ENCODE data around the gene NUP214.

DNA sequence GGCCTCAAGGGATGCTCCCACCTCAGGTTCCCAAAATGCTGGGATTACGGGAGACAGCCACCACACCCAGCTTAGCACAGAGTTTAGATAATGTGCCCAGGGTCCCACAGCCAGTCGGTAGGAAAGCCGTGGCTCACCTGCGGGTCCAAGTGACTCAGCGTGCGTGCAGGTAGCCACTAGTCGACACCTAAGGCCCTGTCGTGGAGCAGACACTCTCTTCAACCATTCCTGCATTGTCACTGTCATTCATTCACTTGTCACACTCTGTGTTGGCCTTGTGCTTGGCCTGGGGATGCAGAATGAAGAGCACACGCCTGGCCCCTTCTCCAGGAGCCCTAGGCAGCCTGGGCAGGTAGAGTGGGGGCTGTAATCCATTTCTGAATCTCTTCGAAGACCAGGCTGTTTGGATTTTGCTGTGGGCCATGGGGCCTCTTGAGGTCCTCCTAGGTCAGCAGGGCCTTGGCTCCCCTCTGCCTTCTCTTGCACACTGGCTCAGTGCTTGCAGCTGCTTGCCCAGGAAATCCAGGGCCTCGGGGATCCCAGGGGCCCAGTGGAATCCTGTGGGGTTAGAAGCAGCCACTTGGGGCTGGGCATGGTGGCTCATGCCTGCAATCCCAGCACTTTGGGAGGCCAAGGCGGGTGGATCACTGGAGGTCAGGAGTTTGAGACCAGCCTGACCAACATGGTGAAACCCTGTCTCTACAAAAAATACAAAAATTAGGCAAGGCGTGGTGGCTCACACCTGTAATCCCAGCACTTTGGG lies 35.2 kb upstream of the NUP214 start:
- TF ChIP-seq, protein P1, sequence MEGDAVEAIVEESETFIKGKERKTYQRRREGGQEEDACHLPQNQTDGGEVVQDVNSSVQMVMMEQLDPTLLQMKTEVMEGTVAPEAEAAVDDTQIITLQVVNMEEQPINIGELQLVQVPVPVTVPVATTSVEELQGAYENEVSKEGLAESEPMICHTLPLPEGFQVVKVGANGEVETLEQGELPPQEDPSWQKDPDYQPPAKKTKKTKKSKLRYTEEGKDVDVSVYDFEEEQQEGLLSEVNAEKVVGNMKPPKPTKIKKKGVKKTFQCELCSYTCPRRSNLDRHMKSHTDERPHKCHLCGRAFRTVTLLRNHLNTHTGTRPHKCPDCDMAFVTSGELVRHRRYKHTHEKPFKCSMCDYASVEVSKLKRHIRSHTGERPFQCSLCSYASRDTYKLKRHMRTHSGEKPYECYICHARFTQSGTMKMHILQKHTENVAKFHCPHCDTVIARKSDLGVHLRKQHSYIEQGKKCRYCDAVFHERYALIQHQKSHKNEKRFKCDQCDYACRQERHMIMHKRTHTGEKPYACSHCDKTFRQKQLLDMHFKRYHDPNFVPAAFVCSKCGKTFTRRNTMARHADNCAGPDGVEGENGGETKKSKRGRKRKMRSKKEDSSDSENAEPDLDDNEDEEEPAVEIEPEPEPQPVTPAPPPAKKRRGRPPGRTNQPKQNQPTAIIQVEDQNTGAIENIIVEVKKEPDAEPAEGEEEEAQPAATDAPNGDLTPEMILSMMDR (IDR thresholded peaks at IDR 0.05): no peak
- TF ChIP-seq, protein P2, sequence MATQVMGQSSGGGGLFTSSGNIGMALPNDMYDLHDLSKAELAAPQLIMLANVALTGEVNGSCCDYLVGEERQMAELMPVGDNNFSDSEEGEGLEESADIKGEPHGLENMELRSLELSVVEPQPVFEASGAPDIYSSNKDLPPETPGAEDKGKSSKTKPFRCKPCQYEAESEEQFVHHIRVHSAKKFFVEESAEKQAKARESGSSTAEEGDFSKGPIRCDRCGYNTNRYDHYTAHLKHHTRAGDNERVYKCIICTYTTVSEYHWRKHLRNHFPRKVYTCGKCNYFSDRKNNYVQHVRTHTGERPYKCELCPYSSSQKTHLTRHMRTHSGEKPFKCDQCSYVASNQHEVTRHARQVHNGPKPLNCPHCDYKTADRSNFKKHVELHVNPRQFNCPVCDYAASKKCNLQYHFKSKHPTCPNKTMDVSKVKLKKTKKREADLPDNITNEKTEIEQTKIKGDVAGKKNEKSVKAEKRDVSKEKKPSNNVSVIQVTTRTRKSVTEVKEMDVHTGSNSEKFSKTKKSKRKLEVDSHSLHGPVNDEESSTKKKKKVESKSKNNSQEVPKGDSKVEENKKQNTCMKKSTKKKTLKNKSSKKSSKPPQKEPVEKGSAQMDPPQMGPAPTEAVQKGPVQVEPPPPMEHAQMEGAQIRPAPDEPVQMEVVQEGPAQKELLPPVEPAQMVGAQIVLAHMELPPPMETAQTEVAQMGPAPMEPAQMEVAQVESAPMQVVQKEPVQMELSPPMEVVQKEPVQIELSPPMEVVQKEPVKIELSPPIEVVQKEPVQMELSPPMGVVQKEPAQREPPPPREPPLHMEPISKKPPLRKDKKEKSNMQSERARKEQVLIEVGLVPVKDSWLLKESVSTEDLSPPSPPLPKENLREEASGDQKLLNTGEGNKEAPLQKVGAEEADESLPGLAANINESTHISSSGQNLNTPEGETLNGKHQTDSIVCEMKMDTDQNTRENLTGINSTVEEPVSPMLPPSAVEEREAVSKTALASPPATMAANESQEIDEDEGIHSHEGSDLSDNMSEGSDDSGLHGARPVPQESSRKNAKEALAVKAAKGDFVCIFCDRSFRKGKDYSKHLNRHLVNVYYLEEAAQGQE (IDR thresholded peaks at IDR 0.05; ENCODE audit: insufficient read depth in 1 of 2, low read depth in 2 of 2, low read length in 1 of 2): no peak
- no peak for TF ChIP-seq POLR2AphosphoS5 (IDR thresholded peaks at IDR 0.05; ENCODE audit: low read depth, low read length)

Measured in Panc1 (cell line).